Measurements from ENCODE around the gene PDE3A. TPM values are rescaled to one million over a fixed set of nuclear protein-coding genes. Genes with fewer than 3 reads are reported as not detected.

The PDE3A gene
- total and polyA plus RNA-seq, 7 donors, result 0.53 to 4.1 (median 2.1) TPM

- no peaks in the 10 kb centered on the region for H3K36me3 ChIP-seq (ENCODE audit: insufficient read depth in 1 of 2, low read depth in 1 of 2)
- no peak overlapping the region for H3K4me3 ChIP-seq
- intact Hi-C loops (cut with DNase I), result no loop called here
- TF ChIP-seq CTCF (IDR thresholded peaks at IDR 0.05), result no peak
- H3K4me1 ChIP-seq, result no peaks in the 10 kb centered on the region
- no peaks in the 10 kb centered on the region for H3K9me3 ChIP-seq
- peak in 1 of 2 donors; percentile 5 for DNase-seq
- no peak overlapping the region for H3K27ac ChIP-seq
- 41 to 44% (median 43%) methylated on average over 6 of the region's 6 CpGs for WGBS, 3 donors
- no peaks in the 10 kb centered on the region for H3K27me3 ChIP-seq (ENCODE audit: insufficient read depth in 3 of 3, low read length in 2 of 3)
- peak in 2 of 4 donors; percentile 41 to 63 for ATAC-seq
Measured at GRCh38 chr12:20629414-20630156, 261.2 kb downstream of the PDE3A start.

- Histone ChIP-seq H3K27ac (no peak overlapping the region), H3K4me3 (no peak overlapping the region), H3K27me3 (ENCODE audit: insufficient read depth in 3 of 3, low read length in 2 of 3) (no peaks in the 10 kb centered on the region), H3K36me3 (ENCODE audit: insufficient read depth in 1 of 2, low read depth in 1 of 2) (no peaks in the 10 kb centered on the region), H3K4me1 (no peaks in the 10 kb centered on the region), H3K9me3 (no peaks in the 10 kb centered on the region)
- no peak for ATAC-seq
- no peak for DNase-seq
- WGBS, 3 donors, result 33% methylated on average over 1 of the region's 1 CpG
- intact Hi-C loops (cut with DNase I), result no loop called here
- TF ChIP-seq CTCF (IDR thresholded peaks at IDR 0.05), result no peak
Measured at GRCh38 chr12:20631711-20632110, 263.4 kb downstream of the PDE3A start.

GRCh38 chr12:20641106-20641505, 272.8 kb downstream of the PDE3A start:
- WGBS, 3 donors, result 16 to 35% (median 31%) methylated on average over 3 of the region's 3 CpGs
- Histone ChIP-seq H3K27me3 (ENCODE audit: insufficient read depth in 3 of 3, low read length in 2 of 3) (no peaks in the 10 kb centered on the region), H3K36me3 (ENCODE audit: insufficient read depth in 1 of 2, low read depth in 1 of 2) (no peaks in the 10 kb centered on the region), H3K9me3 (no peaks in the 10 kb centered on the region), H3K4me1 (no peaks in the 10 kb centered on the region), H3K4me3 (no peak overlapping the region), H3K27ac (no peak overlapping the region)
- no peak for ATAC-seq
- intact Hi-C loops (cut with DNase I), result loop anchor here in 1 of 2 donors (10.0 kb wide), 1 partner anchor 154 kb away; no protein-coding TSS in a partner anchor
- DNase-seq, result no peak
- no peak for TF ChIP-seq CTCF (IDR thresholded peaks at IDR 0.05)

GRCh38 chr12:20643822-20644221, 275.5 kb downstream of the PDE3A start:
- Histone ChIP-seq H3K9me3 (no peaks in the 10 kb centered on the region), H3K36me3 (ENCODE audit: insufficient read depth in 1 of 2, low read depth in 1 of 2) (no peaks in the 10 kb centered on the region), H3K4me1 (no peaks in the 10 kb centered on the region), H3K4me3 (no peak overlapping the region), H3K27ac (no peak overlapping the region), H3K27me3 (ENCODE audit: insufficient read depth in 3 of 3, low read length in 2 of 3) (no peaks in the 10 kb centered on the region)
- no peak for TF ChIP-seq CTCF (IDR thresholded peaks at IDR 0.05)
- intact Hi-C loops (cut with DNase I), result loop anchor here in 1 of 2 donors (10.0 kb wide), 1 partner anchor 151 kb away; no protein-coding TSS in a partner anchor
- DNase-seq, result no peak
- ATAC-seq, result no peak
- WGBS, 3 donors, result 87 to 97% (median 93%) methylated on average over 2 of the region's 2 CpGs

All from psoas muscle (tissue), 8 donors.